Right renal cortex interstitium (tissue), 3 donors: ENCODE results near the gene MBD3L2. TPM values are rescaled to one million over a fixed set of nuclear protein-coding genes. Genes with fewer than 3 reads are reported as not detected.
"Not testable (repeated sequence)": the region's sequence is repeated elsewhere in the genome, so short reads cannot be mapped to it uniquely, and the experiment has no call there.

ENCODE experiments used
- DNase-seq, 3 donors: peaks; one replicate each; pipeline ENCODE4 v3.0.0-alpha.2; 2013; ENCODE audit warnings: low read depth in 3 of 3, low spot score in 2 of 3
- polyA plus RNA-seq, 3 donors: library from polyadenylated mRNA; unstranded; fragments of 120-200 nt; gene quantifications; one replicate each; pipeline ENCODE4 v1.2.1, GENCODE V29; 2013; ENCODE audit not compliant: insufficient read length in 3 of 3

MBD3L2 gene
- polyA plus RNA-seq, 3 donors = not detected

- DNase-seq = not testable (repeated sequence)
Measured at GRCh38 chr19:7058576-7058975, 9.5 kb downstream of the MBD3L2 start, which contains the start of gene MBD3L3. TSS of gene MBD3L3 (minus strand) at chr19:7058676. CDS start at chr19:7058605, 71 bp downstream.

GRCh38 chr19:7059977-7060376, 10.9 kb downstream of the MBD3L2 start:
- not testable (repeated sequence) for DNase-seq

- DNase-seq = no peak
Measured at GRCh38 chr19:7063339-7063738, 14.2 kb downstream of the MBD3L2 start.

GRCh38 chr19:7063764-7064418, 14.8 kb downstream of the MBD3L2 start:
- no peak for DNase-seq

GRCh38 chr19:7067122-7067521, 18.0 kb downstream of the MBD3L2 start:
- not testable (repeated sequence) for DNase-seq

- no peak for DNase-seq
Measured at GRCh38 chr19:7067716-7068115, 18.6 kb downstream of the MBD3L2 start.

GRCh38 chr19:7068599-7068998, 19.5 kb downstream of the MBD3L2 start:
- no peak for DNase-seq

GRCh38 chr19:7069042-7069903, 20.2 kb downstream of the MBD3L2 start, which contains the start of gene ZNF557:
TSS of gene ZNF557 (plus strand) at chr19:7069703. CDS start at chr19:7075075, 5,372 bp downstream.
- DNase-seq = peak; percentile 86 to 91 (median 89)

GRCh38 chr19:7069904-7070226, 20.7 kb downstream of the MBD3L2 start:
- no peak for DNase-seq

GRCh38 chr19:7072541-7072940, 23.4 kb downstream of the MBD3L2 start:
- no peak for DNase-seq

- no peak for DNase-seq
Measured at GRCh38 chr19:7074705-7075282, 25.7 kb downstream of the MBD3L2 start.

- DNase-seq = no peak
Measured at GRCh38 chr19:7076151-7076550, 27.0 kb downstream of the MBD3L2 start.

GRCh38 chr19:7078008-7078407, 28.9 kb downstream of the MBD3L2 start:
- no peak for DNase-seq

- DNase-seq = no peak
Measured at GRCh38 chr19:7083076-7083956, 34.2 kb downstream of the MBD3L2 start.

- DNase-seq = no peak
Measured at GRCh38 chr19:7088999-7089398, 39.9 kb downstream of the MBD3L2 start.

GRCh38 chr19:7098096-7098495, 49.0 kb downstream of the MBD3L2 start:
- DNase-seq = no peak

- DNase-seq = peak; percentile 83 to 89 (median 88)
Measured at GRCh38 chr19:7098701-7099596, 49.8 kb downstream of the MBD3L2 start.

GRCh38 chr19:7099597-7099921, 50.4 kb downstream of the MBD3L2 start:
- DNase-seq = no peak
